ENCODE measurements around the gene CFAP74. TPM values are rescaled to one million over a fixed set of nuclear protein-coding genes. Genes with fewer than 3 reads are reported as not detected.

The CFAP74 gene
- total RNA-seq, 2 donors from 2014 or later = under 0.01 TPM; not detected in 1

DNA sequence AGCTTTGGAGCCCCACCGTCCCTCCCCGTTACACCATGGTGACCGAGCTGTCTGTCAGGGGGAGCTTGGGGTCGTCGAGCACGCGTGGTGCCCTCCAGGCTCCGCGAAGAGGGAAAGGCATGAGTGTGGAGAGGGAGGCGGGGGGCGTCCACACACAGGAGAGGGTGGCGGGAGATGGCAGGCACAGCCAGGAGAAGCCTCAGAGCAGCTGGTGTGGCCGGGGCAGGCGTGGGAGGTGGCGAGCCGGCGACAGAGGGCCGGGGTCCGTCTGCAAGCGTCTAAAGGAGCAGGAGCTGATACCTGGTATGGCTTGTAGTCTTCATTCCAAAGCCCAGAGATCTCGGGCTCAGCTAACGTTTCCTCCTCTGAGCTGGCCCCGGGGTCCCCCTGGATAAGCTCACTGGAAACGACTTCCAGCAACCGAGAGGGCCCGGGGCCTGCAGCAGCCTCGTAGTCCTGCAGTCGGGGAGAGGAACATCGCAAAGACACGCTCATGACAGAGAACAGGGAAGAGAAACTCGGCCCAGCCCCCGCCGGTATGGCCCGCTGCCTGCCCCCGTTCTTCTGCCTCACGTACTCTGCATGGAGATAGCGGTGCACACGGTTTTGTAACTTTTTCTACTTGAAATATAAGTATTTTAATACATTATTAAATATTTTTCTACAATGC is 37.4 kb downstream of the CFAP74 start:
- 50 to 57% methylated on average over 37 to 38 of the region's 38 CpGs for WGBS, 2 donors
- ATAC-seq = no peak
- Histone ChIP-seq H3K27ac (no peak overlapping the region), H3K36me3 (replicated peaks in 1 of 2; ENCODE audit: insufficient read depth in 1 of 2, low read depth in 2 of 2) (no peaks in the 10 kb centered on the region), H3K9me3 (no peaks in the 10 kb centered on the region), H3K4me1 (no peaks in the 10 kb centered on the region), H3K4me3 (no peak overlapping the region), H3K27me3 (peaks cover 0 to 11% of the 10 kb centered on the region in 2 donors)
- DNase-seq = no peak
- intact Hi-C loops (cut with DNase I) = no loop called here
- TF ChIP-seq POLR2A (IDR thresholded peaks at IDR 0.05) (no peak), CTCF (IDR thresholded peaks at IDR 0.05) (no peak)

DNA sequence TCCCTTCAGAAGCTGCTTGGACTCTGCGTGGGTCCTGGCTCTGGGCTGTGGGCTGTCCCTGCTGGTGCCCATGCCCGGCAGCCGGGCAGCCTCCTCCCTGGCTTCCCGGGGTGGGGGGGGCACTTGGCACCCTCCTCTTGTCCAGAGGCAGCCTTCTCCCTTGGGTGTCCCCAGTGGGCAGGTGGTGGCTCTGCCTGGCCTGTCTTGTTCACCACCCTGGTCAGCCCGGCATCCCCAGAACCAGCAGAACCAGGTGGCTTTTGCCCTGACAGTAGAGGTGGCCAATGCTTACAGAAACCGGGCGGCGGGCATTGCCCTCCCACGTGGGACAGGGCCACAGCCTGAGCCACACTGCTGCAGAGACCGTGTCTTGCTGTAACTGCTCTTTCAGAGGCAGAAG is 38.0 kb downstream of the CFAP74 start:
- no peak for ATAC-seq
- Histone ChIP-seq H3K36me3 (replicated peaks in 1 of 2; ENCODE audit: insufficient read depth in 1 of 2, low read depth in 2 of 2) (no peaks in the 10 kb centered on the region), H3K9me3 (no peaks in the 10 kb centered on the region), H3K4me1 (no peaks in the 10 kb centered on the region), H3K27ac (no peak overlapping the region), H3K27me3 (peaks cover 0 to 11% of the 10 kb centered on the region in 2 donors), H3K4me3 (no peak overlapping the region)
- DNase-seq = no peak
- no peak for TF ChIP-seq CTCF (IDR thresholded peaks at IDR 0.05)
- 61% methylated on average over 10 of the region's 10 CpGs; no CpG with 5 or more reads in 1 of the 2 donors for WGBS, 2 donors
- intact Hi-C loops (cut with DNase I) = no loop called here

DNA sequence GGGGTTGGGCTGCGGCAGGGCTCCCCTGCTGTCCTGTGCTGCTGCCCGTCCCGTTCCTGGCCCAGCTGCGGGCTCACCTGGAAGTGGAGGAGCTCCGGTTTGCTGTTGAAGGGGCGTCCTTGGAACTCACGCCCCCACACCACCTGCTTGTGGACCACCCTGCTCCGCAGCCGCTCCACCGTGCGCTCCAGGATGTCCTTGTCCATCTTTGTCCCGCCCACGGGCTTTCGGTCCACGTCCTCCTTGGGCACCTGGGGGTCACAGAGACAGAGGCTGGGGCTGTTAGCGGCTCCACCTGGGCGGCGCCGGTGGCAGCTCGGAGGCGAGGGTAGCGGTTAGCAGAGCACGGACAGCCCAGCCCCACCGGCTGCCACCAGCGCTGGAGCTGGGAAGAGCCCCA is 38.8 kb downstream of the CFAP74 start:
- H3K27ac ChIP-seq = no peak overlapping the region
- ATAC-seq = no peak
- TF ChIP-seq CTCF (IDR thresholded peaks at IDR 0.05) = no peak
- TF ChIP-seq POLR2A (IDR thresholded peaks at IDR 0.05) = no peak
- H3K27me3 ChIP-seq = peaks cover 0 to 11% of the 10 kb centered on the region in 2 donors
- intact Hi-C loops (cut with DNase I) = no loop called here
- H3K4me1 ChIP-seq = peaks cover 4% of the 10 kb centered on the region
- no peaks in the 10 kb centered on the region for H3K36me3 ChIP-seq (replicated peaks in 1 of 2; ENCODE audit: insufficient read depth in 1 of 2, low read depth in 2 of 2)
- no peak overlapping the region for H3K4me3 ChIP-seq
- WGBS, 2 donors = 57 to 60% methylated on average over 5 to 20 of the region's 25 CpGs
- no peak for DNase-seq
- H3K9me3 ChIP-seq = no peaks in the 10 kb centered on the region

GRCh38 chr1:1963570-1963969 is 40.0 kb downstream of the CFAP74 start:
- ATAC-seq (no peak), DNase-seq (no peak)
- TF ChIP-seq CTCF (IDR thresholded peaks at IDR 0.05) (no peak), POLR2A (IDR thresholded peaks at IDR 0.05) (no peak)
- Histone ChIP-seq H3K9me3 (no peaks in the 10 kb centered on the region), H3K36me3 (replicated peaks in 1 of 2; ENCODE audit: insufficient read depth in 1 of 2, low read depth in 2 of 2) (no peaks in the 10 kb centered on the region), H3K27me3 (peaks cover 0 to 11% of the 10 kb centered on the region in 2 donors), H3K4me1 (peaks cover 8% of the 10 kb centered on the region), H3K27ac (no peak overlapping the region), H3K4me3 (no peak overlapping the region)
- 77 to 81% methylated on average over 12 to 17 of the region's 17 CpGs for WGBS, 2 donors
- intact Hi-C loops (cut with DNase I) = no loop called here

- no peak for ATAC-seq
- intact Hi-C loops (cut with DNase I) = no loop called here
- no peak overlapping the region for H3K27ac ChIP-seq
- 58 to 73% methylated on average over 2 of the region's 2 CpGs for WGBS, 2 donors
- no peak for TF ChIP-seq CTCF (IDR thresholded peaks at IDR 0.05)
- TF ChIP-seq POLR2A (IDR thresholded peaks at IDR 0.05) = no peak
- H3K4me3 ChIP-seq = no peak overlapping the region
- peaks cover 8% of the 10 kb centered on the region for H3K4me1 ChIP-seq
- H3K27me3 ChIP-seq = peaks cover 0 to 11% of the 10 kb centered on the region in 2 donors
- no peaks in the 10 kb centered on the region for H3K9me3 ChIP-seq
- DNase-seq = no peak
- no peaks in the 10 kb centered on the region for H3K36me3 ChIP-seq (replicated peaks in 1 of 2; ENCODE audit: insufficient read depth in 1 of 2, low read depth in 2 of 2)
These were observed 40.8 kb downstream of the CFAP74 start for GRCh38 chr1:1962752-1963151.
